Hepatic stellate cell (primary cell): ENCODE results near the gene HAUS3.

Experiments used
- DNase-seq: peaks from one replicate; pipeline ENCODE4 v3.0.0; 2011; ENCODE audit warnings: low spot score

HAUS3 gene, protein sequence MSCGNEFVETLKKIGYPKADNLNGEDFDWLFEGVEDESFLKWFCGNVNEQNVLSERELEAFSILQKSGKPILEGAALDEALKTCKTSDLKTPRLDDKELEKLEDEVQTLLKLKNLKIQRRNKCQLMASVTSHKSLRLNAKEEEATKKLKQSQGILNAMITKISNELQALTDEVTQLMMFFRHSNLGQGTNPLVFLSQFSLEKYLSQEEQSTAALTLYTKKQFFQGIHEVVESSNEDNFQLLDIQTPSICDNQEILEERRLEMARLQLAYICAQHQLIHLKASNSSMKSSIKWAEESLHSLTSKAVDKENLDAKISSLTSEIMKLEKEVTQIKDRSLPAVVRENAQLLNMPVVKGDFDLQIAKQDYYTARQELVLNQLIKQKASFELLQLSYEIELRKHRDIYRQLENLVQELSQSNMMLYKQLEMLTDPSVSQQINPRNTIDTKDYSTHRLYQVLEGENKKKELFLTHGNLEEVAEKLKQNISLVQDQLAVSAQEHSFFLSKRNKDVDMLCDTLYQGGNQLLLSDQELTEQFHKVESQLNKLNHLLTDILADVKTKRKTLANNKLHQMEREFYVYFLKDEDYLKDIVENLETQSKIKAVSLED

DNA sequence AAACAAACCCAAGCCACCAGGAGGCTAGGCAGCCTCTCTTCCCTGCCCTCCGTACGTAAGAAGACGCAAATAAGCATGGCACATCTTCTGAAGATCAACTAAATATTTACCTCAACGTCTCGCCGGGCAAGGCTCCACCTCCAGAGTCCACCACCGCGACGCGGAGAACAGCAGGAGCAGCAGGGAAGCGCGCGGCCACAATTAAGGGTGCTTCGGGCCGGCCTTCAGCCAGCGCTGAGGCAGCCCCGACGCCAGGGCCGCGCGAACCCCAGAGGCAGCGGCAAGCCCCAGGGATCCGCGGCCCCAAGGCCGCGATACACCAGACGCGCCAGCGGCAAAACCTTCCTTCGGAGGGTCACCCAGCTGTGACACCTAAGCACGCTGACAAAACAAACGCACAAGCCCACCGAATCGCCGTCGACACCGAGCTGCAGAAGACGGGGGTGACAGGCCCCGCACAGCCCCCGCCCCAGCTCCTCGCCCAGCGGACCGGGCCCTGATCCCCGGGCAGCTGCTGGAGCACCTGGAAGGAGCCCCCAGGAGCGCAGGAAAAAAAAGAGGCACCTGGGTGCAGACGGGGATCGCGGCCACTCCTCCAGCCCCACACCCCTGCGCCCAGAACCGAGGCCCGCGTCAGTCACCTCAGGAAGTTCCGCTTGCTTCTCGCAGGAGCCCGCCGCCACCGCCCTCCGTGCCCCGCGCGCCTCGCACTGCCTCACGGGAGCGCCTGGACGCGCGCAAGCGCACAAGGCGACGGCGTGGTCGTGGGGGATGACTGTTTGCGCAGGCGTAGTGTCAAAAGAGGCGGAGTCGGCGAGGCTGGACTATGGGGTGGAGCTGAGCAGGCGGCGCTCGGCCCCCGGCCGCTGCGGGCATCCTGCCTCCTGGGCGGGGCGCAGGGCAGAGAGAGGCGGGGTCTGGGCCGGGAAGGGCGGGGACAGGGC is at the start of gene HAUS3, which contains the start of gene POLN:
TSS of gene HAUS3 (minus strand) at position 712 of the 944 bp plus-strand sequence. CDS start 1,175 bp downstream, outside the sequence.
TSS of gene POLN (minus strand) at position 712 of the 944 bp plus-strand sequence. CDS start 12,890 bp downstream, outside the sequence.
- DNase-seq = peak; percentile 100

DNA sequence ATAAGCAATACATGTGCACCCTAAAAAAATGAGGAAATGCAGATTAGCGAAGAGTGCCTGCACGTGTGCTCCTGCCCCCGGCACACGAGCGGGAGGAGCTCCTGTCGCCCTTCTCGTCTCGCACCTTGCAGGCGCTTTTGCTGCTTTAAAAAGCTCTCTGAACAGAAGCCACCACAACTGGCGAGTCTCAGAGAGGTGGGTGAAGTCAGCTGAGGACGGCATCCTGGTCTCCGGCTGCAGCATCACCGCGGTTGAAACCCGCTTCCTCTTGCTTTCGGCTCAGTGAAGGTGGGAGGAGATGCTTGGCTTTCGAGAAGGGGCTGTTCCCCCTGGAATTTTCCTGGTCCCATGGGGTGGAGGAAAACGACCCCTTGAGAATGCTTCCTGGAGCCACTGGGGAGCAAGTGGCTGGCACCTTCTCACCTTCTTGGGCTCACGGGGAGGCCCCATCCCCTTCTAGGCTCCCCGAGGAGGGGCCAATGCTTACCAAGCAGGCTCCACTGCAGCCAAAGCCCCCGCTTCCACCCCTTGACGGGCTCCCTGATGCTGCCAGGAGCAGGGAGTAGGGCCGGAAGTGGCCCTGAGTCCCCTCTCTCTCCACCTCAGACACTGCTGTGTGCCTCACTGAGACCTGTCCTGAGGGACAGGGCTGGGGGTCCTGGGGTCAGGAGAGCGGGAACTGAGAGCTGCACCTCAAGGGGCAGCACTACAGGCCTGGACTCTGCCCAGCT is 49.2 kb upstream of the HAUS3 start:
- DNase-seq = no peak

DNA sequence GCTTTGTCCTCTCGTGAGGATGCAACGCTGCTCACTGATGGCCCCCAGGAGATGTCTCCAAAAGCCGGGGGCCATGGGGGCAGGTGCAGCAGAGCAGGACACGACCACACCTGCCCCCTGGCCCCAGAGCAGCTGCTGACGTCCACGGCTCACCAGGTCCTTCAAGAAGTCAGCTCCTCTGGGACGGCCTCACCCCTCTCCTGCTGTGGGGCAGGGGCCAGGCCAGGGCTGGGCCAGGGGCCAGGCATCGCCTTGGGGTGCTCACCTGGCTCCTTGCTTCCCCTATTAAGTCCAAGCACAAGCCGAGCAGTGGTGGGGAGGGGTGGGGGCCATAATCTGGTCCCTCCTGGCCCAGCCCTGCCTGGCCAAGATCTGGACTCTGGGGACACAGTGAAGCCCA is 48.6 kb upstream of the HAUS3 start:
- no peak for DNase-seq

DNA sequence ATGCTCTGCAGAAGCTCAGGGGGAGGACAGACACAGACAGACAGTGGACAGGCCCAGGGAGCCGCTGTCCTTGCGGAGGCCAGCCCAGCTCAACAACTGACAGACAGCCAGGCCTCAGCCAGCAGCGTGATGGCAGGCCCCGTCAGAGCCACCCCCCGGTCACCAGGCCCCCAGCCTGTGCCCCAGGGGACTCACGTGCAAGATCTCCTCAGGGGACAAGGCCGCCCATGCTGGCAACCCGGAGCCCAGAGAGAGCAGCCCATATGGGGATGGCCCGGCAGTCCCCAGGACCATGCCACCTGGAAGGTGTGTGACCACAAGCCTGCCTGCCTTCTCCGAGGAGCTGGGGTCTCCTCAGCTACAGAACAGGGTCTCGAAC is 48.0 kb upstream of the HAUS3 start:
- DNase-seq = no peak

DNA sequence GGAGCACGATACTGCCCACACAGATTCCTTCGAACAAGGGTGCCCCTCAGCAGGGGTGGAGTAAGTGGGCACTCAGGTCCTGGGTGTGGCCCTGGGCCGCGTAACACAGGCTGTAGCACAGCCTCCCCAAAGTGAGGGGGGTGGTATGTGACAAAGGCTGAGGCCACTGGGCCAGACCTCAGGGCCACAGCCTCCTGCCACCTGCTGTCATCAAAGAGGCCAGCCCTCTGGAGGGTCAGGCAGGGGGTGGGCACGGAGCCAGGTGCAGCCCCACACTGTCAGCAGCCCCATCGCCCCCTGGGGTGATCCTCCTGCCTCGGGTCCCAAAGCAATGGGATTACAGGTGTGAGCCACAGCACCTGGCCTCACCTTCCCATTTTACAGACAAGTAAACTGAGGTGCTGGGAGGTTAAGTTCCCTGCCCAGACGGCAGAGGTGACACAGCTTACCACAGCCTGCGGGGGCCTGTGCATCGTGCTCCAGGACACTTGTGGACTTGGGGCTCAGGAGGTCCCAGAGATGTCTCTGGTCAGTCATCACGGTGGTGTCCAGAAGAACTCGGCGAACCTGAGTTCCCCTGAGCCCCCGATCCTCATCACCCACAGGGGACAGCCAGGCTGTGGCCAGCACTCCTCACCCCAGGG is 47.5 kb upstream of the HAUS3 start:
- no peak for DNase-seq

DNA sequence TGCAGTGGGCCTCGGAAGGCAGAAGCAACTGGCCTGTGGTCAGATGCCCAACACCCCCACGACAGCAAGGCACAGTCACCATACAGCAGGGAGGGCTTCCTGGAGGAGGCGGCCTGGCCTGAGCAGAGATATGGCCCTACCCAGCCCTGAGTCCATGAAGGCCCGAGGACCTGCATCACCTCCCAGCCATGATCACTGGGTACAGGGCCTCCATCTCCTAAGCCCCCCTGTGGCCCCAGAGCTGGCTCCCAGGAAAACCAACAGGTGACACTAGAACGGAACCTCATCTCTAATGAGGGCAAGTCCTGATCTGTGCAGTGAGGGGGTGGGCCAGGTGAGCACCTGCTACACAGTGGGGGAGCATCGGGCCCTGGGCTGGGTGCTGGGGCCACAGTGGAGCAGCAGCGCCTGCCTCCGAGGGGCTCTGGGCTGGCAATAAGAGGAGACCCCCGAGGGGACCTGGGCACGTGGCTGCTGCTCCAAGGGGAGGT is 46.2 kb upstream of the HAUS3 start:
- no peak for DNase-seq

DNA sequence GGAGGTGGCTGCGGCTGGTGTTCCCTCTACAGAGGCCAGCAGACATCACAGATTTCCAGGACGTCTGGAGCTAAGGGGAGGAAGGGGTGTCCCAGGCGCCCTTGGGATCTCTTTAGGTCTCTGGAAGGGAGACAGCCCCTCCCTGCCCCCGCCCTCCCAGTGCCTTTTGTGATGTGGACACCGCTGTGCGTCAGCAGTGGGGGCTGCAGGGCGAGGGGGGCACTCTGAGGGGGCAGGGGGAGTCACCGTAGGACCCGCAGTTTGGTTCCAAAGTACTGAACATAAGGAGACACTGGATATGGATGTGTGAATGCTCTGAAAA is 45.6 kb upstream of the HAUS3 start:
- DNase-seq = no peak

DNA sequence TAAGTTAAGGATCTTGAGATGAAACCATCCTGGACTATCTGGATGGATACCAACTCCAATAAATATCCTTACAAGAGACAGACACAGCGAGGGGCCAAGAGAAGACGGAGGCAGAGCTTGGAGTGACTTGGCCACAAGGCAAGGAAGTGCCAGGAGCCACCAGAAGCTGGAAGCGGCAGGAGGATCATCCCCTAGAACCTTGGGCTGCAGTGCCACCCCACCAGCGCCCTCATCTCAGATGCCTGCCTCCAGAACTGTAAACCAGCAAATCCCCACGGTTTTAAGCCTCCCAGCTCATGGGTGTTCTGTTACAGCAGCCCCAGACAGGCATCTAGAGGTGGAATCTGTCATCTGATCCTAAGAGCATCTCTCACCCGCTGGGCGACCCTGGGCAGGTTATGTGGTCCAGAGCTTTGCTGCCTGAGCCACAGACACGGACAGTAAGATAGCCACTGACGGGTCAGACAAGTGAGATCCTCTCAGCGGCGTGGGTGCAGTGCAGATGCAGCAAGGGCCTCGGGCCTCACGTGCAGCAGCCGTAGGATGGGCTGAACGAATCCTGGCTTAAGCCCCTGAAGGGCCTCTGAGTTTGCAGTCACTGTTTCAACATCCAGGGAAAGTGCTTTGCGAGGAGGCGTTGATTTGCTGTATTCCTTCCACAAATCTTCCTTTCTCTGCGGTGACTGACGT is 45.1 kb upstream of the HAUS3 start:
- DNase-seq = no peak

DNA sequence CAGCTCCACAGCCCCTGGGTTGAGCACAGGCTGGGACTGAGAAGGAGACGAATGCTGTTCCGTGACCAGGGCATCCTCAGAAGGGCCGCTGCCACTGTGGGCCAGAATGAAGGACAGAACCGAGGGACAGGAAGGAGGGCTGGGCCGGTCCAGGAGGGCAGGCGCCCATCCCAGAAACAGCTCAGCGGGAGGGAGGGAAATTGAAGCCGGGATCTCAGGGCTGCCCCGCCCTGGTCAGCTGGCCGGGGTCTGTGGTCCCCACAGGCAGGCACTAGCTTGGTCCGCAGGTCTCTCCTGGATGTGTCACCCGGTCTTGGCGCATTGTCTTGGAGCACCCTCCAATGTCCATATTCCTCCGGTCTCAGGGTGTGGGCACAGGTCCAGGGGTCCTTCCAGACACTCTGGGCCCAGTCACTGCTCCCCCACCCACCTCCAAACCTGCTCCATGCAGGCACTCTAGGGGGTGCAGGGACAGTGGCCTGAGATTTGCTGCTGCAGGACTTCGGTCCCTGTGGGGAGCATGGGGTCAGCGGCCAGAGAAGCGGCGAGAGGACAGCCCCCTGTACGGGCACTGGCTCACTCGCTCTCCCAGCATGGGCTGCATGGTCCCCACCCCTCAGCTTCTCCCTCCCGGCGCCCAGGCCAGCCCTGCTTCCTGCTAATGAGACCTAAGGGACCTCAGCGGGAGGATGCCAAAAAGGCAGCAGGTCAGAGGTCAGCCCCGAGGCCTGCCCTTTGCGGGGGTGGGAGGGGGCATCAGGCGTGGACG is 43.9 kb upstream of the HAUS3 start:
- no peak for DNase-seq

DNA sequence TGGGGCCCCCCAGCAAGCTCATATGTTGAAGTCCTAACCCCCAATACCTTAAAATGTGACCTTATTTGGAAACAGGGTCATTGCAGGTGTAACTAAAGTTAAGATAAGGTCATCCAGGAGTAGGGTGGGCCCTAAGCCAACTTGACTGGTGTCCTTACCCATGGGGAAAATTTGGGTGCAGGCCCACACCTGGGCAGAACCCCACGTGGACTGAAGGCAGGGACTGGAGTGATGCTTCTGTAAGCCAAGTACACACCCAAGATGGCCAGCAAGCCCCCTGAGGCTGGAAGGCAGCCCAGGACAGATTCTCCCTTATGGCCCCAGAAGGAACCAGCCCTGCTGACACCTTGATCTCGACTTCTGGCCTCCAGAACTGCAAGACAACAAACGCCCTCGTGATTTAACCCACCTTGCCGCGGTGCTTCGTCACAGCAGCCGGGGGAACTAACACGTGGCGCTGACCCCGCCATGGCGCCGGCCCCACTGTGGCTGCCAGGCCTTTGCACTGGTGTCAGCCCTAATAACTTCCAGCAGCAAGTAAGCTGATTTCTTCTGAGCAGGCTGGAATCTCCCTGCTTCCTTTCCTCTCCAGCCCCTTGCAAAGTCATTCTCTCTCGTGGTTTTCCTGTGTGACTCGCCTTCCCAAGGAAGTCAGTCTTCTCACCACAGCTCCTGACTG is 43.2 kb upstream of the HAUS3 start:
- DNase-seq = peak; percentile 62

DNA sequence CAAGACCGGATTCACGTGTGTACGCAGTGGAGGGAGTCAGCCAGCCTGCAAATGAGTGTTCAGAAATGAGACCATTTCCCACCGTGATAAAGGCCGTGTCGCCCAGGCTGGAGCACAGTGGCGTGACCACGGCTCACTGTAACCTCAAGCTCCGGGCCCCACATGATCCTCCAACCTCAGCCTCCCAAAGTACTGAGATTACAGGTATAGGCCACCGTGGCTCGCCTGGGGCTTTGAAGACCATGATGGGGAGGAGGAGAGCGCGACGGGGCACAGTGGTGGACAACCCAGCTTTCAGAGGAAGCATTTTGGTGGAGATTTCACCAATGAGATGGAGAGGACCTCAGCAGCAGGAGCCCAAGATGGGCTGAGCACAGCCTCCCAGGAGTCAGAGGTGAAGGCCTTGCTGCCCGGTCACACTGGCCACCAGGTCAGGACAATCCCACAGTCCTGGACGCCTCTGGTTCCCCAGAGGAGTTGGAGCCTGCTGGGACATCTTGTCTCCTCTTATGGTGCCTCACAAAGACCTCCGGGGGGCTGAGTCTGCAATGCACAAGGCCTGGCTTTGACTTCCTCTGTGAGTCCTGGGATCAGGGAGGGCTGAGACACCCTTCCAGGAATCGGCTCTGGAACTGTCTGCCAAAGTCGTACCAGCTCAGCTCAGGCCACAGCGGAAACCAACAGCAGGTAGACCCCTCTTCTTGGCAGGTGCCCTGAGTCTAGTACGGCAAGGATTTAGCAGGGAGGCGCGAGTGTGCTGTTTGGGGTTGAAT is 42.4 kb upstream of the HAUS3 start:
- no peak for DNase-seq

DNA sequence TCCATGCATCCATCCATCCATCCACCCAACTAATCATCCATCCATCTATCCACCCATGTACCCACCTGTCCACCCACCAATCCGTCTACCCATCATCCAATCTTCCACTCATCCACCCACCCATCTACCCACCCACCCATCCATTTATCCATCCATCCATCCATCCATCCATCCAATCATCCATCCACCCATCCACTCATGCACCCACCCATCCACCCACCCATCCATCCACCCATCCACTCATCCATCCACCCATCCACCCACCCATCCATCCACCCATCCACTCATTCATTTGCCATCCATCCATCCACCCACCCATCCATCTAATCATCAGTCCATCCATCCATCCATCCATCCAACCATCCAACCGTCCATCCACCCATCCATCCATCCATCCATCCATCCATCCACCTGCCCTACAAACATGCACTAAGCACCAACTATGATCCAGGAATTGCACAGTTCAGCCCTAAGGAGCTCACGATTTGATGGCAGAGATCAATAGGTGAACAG is 41.3 kb upstream of the HAUS3 start:
- no peak for DNase-seq

DNA sequence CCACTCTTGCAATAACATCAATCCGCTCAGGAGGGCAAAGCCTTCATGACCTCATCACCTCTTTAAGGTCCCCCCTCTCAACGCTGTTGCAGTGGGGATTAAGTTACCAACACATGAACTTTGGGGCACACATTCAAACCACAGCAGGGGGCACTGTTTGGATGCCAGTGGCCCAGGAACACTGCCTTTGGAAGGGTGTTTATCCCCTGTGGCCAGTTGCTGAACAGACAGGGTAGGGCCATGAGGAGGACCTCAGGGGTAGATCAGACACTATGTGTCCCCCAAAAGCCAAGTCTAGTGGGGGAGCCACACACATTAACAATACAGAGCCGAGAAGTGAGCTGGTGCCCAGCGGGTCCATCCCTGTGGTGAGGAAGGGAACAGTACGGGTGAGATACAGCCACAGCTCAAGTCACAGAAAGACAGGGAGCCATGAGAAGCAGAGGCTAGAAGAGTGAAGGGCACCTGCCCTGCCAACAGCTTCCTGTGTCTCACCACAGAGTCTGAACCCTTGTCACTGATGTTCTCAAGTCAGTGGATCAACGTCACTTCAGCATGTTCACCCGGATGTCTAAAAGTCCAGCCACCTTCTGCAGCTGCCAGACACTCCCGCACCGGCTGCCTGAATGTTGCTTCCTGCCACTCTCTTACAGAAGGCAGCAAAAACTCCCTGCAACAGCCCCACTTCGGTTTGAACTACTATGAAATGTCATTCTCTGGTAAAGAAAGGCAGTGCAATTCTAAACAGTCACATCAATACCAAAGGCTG is 39.8 kb upstream of the HAUS3 start:
- DNase-seq = no peak

DNA sequence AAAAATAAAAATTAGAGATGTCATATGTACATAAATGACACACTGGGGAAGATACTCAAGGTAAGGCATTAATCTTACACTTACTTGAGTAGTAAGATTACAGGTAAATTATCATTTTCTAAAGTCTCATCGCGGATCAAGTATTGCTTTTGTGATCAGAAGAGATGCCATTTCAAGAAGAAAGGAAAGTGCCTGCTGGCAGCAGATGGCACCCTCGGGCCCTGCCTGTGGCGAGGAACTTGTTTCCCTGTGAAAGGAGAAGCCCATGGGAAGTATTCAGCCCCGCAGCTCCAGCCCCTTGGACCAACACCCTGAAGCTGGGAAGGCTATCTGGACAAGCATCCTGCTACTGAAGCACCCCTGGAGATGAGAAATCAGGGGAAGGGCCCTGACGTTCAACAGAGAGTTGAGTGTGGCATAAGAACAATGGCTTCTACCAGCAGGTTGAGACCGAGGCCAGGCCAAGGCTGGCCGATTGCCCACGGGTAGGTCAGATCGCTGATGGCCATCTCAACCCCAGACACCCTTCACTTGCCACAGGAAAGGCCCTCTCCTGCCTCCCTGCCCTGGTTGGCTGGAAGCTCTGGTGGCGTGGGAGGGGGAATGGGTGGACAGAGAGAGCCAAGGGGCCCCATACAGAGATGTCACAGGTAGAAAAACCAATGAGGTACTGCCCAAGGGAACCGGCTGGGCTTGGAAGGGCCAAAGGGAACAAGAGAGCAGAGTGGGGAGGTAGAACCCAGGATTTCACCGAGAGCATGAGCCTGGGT is 38.8 kb upstream of the HAUS3 start:
- DNase-seq = no peak

DNA sequence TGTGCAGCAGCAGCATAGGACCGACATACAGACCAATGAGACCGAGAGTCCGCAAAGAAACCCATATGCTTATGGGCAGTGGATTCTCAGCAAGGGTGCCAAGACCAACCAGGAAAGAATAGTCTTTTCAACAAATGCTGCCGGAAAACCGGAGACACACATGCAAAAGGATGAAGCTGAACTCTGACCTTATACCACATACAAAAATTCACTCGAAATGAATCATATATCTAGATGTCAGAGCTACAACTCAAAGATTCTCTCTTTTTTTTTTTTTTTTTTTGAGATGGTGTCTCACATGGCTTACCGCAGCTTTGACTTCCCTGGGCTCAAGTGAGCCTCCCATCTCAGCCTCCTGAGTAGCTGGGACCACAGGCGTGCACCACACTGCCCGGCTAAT is 36.0 kb upstream of the HAUS3 start:
- DNase-seq = peak; percentile 39

DNA sequence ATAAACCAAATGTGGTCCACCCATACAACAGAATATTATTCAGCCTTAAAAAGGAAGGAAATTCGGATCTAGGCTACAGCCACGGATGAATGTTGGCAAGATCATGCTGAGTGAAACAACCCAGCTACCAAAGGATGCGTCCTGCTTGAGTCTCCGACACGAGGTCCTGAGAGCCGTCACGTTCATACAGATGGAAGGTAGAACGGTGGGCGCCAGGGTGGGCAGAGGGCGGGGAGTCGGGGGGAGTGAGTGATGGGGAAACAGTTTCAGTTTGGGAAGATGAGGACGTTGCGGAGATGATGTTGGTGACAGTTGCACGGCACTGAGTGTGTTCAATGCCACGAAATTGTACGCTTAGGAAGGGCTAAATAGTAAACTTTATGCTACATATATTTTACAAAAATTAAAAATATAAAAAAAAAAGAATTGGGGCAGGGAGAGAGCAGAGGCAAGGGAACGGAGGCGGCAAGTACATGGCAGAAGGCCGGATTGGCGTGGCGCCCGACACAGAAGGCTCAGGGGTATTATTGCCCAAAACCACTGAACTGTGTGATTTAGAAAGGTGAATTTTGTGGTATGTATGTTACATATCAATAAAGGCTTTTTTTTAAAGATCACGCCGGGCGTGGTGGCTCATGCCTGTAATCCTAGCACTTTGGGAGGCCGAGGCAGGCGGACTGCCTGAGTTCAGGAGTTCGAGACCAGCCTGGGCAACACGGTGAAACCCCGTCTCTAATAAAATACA is 34.8 kb upstream of the HAUS3 start:
- DNase-seq = no peak
